Measurements from ENCODE around the gene SLC25A24. TPM values are rescaled to one million over a fixed set of nuclear protein-coding genes. Genes with fewer than 3 reads are reported as not detected.
"Not testable (repeated sequence)": the region's sequence is repeated elsewhere in the genome, so short reads cannot be mapped to it uniquely, and the experiment has no call there.

The SLC25A24 gene
- total and polyA plus RNA-seq, 7 donors: 3.2 to 9.4 (median 6.8) TPM

DNA sequence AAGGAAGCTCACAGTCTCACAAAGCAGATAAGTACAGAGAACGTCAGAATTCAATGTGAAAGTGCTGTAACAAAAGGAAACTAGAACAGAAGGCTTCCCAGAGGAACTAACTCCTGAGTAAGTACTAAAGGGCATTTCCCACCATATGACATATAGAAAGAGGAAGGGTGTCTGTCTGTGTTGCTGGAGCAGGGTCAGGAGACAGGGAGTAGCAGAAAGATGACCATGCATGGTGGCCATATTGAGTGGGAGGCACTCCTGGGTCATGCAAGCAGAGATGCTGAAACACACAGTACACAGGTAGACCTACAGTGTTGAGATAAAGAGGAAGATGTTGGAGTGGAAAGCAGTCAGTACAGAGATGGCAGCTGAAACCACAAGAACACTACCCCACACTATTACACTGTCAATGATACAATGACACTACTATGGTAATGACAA is 47.3 kb downstream of the SLC25A24 start:
- H3K27ac ChIP-seq: no peak overlapping the region
- 85 to 93% (median 86%) methylated on average over 1 of the region's 1 CpG for WGBS, 3 donors
- no peaks in the 10 kb centered on the region for H3K4me1 ChIP-seq
- ATAC-seq (no peak), DNase-seq (no peak)
- no peak overlapping the region for H3K4me3 ChIP-seq
- H3K27me3 ChIP-seq (ENCODE audit: insufficient read depth in 3 of 3, low read length in 2 of 3): no peaks in the 10 kb centered on the region
- TF ChIP-seq, protein P1, sequence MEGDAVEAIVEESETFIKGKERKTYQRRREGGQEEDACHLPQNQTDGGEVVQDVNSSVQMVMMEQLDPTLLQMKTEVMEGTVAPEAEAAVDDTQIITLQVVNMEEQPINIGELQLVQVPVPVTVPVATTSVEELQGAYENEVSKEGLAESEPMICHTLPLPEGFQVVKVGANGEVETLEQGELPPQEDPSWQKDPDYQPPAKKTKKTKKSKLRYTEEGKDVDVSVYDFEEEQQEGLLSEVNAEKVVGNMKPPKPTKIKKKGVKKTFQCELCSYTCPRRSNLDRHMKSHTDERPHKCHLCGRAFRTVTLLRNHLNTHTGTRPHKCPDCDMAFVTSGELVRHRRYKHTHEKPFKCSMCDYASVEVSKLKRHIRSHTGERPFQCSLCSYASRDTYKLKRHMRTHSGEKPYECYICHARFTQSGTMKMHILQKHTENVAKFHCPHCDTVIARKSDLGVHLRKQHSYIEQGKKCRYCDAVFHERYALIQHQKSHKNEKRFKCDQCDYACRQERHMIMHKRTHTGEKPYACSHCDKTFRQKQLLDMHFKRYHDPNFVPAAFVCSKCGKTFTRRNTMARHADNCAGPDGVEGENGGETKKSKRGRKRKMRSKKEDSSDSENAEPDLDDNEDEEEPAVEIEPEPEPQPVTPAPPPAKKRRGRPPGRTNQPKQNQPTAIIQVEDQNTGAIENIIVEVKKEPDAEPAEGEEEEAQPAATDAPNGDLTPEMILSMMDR (IDR thresholded peaks at IDR 0.05): no peak
- H3K36me3 ChIP-seq (ENCODE audit: insufficient read depth in 1 of 2, low read depth in 1 of 2): peaks cover 7 to 92% of the 10 kb centered on the region in 2 donors
- H3K9me3 ChIP-seq: no peaks in the 10 kb centered on the region
- intact Hi-C loops (cut with DNase I): no loop called here

- H3K4me1 ChIP-seq: no peaks in the 10 kb centered on the region
- peaks cover 12 to 96% of the 10 kb centered on the region in 2 donors for H3K36me3 ChIP-seq (ENCODE audit: insufficient read depth in 1 of 2, low read depth in 1 of 2)
- no peak overlapping the region for H3K4me3 ChIP-seq
- H3K27me3 ChIP-seq (ENCODE audit: insufficient read depth in 3 of 3, low read length in 2 of 3): no peaks in the 10 kb centered on the region
- no peak for DNase-seq
- 97 to 100% (median 98%) methylated on average over 1 of the region's 1 CpG for WGBS, 3 donors
- no peak overlapping the region for H3K27ac ChIP-seq
- no peak for ATAC-seq
- H3K9me3 ChIP-seq: no peaks in the 10 kb centered on the region
- intact Hi-C loops (cut with DNase I): no loop called here
- TF ChIP-seq, protein P1 (IDR thresholded peaks at IDR 0.05): no peak
These were observed 48.6 kb downstream of the SLC25A24 start for GRCh38 chr1:108151548-108151947.

- H3K4me1 ChIP-seq: no peaks in the 10 kb centered on the region
- intact Hi-C loops (cut with DNase I): no loop called here
- no peaks in the 10 kb centered on the region for H3K9me3 ChIP-seq
- peaks cover 12 to 95% of the 10 kb centered on the region in 2 donors for H3K36me3 ChIP-seq (ENCODE audit: insufficient read depth in 1 of 2, low read depth in 1 of 2)
- no peak for ATAC-seq
- H3K4me3 ChIP-seq: no peak overlapping the region
- TF ChIP-seq, protein P1 (IDR thresholded peaks at IDR 0.05): no peak
- H3K27ac ChIP-seq: no peak overlapping the region
- H3K27me3 ChIP-seq (ENCODE audit: insufficient read depth in 3 of 3, low read length in 2 of 3): no peaks in the 10 kb centered on the region
- 84 to 89% (median 85%) methylated on average over 3 of the region's 3 CpGs for WGBS, 3 donors
- no peak for DNase-seq
These were observed 50.2 kb downstream of the SLC25A24 start for GRCh38 chr1:108149796-108150467.

DNA sequence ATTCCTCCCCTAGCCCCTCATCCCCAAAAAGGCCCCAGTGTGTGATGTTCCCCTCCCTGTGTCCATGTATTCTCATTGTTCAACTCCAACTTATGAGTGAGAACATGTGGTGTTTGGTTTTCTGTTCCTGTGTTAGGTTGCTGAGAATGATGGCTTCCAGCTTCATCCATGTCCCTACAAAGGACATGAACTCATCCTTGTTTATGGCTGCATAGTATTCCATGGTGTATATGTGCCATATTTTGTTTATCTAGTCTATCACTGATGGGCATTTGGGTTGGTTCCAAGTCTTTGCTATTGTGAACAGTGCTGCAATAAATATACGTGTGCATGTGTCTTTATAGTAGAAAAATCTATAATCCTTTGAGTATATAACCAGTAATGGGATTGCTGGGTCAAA is 55.6 kb downstream of the SLC25A24 start:
- H3K4me1 ChIP-seq; H3K9me3 ChIP-seq; H3K27me3 ChIP-seq (ENCODE audit: insufficient read depth in 3 of 3, low read length in 2 of 3); ATAC-seq; DNase-seq; H3K27ac ChIP-seq; intact Hi-C loops (cut with DNase I); H3K4me3 ChIP-seq: not testable (repeated sequence)
- peaks cover 8 to 75% of the 10 kb centered on the region in 2 donors for H3K36me3 ChIP-seq (ENCODE audit: insufficient read depth in 1 of 2, low read depth in 1 of 2)
- WGBS, 3 donors: 97 to 100% (median 97%) methylated on average over 1 of the region's 1 CpG

DNA sequence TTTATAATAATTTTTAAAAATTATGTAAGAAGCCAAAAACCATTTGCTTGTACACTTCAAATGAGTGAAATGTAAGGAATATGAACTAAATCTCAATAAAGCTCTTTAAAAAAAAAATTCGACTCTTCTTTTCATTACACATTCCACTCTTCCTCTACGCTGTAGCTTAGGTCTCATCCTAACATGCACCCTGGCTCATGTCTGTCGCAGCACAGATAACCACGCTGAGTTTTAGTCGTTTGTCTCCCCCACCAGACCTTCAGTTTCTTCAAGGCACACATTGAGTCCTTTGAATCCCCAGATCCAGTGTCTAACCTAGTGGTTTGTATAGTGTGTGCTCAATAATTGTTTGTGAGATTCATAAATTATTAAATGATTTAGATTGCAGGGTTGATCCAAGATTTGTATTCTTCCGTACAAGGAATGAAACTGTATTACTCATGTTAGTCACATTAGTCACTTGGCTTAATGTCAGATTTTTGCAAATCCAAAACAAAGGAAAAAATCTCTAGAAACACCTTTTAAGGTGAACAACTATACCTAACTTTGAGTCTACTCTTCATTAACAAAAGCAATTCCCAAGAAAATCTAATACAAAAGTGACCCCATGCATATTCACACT is 57.3 kb downstream of the SLC25A24 start:
- intact Hi-C loops (cut with DNase I): no loop called here
- Histone ChIP-seq H3K4me3 (no peak overlapping the region), H3K36me3 (ENCODE audit: insufficient read depth in 1 of 2, low read depth in 1 of 2) (peaks cover 8 to 75% of the 10 kb centered on the region in 2 donors), H3K4me1 (no peaks in the 10 kb centered on the region), H3K9me3 (no peaks in the 10 kb centered on the region), H3K27ac (no peak overlapping the region), H3K27me3 (ENCODE audit: insufficient read depth in 3 of 3, low read length in 2 of 3) (no peaks in the 10 kb centered on the region)
- TF ChIP-seq, protein P1 (IDR thresholded peaks at IDR 0.05): no peak
- WGBS, 3 donors: 88 to 95% (median 89%) methylated on average over 6 of the region's 6 CpGs
- DNase-seq: no peak
- ATAC-seq: no peak

Measured in psoas muscle (tissue), 8 donors.